ENCODE results near the gene FAF1. TPM values are rescaled to one million over a fixed set of nuclear protein-coding genes. Genes with fewer than 3 reads are reported as not detected.

Gene FAF1
- total and polyA plus RNA-seq, 9 of the 15 experiments (the other 6 are each of a cell fraction or from before 2014, with no cell fraction given) = 48.7 to 225 (median 118) TPM

- no peak for TF ChIP-seq KAT7 (CRISPR knock-in tag; IDR thresholded peaks at IDR 0.05; ENCODE audit: borderline replicate concordance)
- no peak for TF ChIP-seq PREB (CRISPR knock-in tag; IDR thresholded peaks at IDR 0.05)
- no peak for TF ChIP-seq RBFOX2 (IDR thresholded peaks at IDR 0.05; ENCODE audit: low read depth, low read length)
- TF ChIP-seq NFE2 (IDR thresholded peaks at IDR 0.05; ENCODE audit: low read depth) = peak; percentile 100
- TF ChIP-seq CHAMP1 (IDR thresholded peaks at IDR 0.05) = peak; percentile 100
- 0 out of 2 replicates have a peak, but pooled peaks have one; percentile 47 for TF ChIP-seq NFIC (IDR thresholded peaks at IDR 0.05)
- TF ChIP-seq ZFP1 (CRISPR knock-in tag; IDR thresholded peaks at IDR 0.05) = no peak
- TF ChIP-seq NFATC3 (IDR thresholded peaks at IDR 0.05) = peak; percentile 81
- TF ChIP-seq ZNF431 (CRISPR knock-in tag; IDR thresholded peaks at IDR 0.05) = no peak
- no peak for TF ChIP-seq E4F1 (CRISPR knock-in tag; IDR thresholded peaks at IDR 0.05; ENCODE audit: borderline replicate concordance)
- TF ChIP-seq PRDM10 (IDR thresholded peaks at IDR 0.05; ENCODE audit: partially characterized antibody) = no peak
- TF ChIP-seq ATF2 (CRISPR knock-in tag; IDR thresholded peaks at IDR 0.05) = no peak
- TF ChIP-seq ZNF785 (CRISPR knock-in tag; IDR thresholded peaks at IDR 0.05) = no peak
- no peak for TF ChIP-seq ZNF174 (CRISPR knock-in tag; IDR thresholded peaks at IDR 0.05)
- TF ChIP-seq ARID1B (IDR thresholded peaks at IDR 0.05) = peak; percentile 72
- TF ChIP-seq FOXK2 (conservative IDR thresholded peaks at IDR 0.05 in 1 of 2, IDR thresholded peaks at IDR 0.05 in 1 of 2; ENCODE audit: low read depth in 2 of 2) = peak in 1 of 2 experiments; percentile 38; a peak in 1 of 4 replicates
- no peak for TF ChIP-seq SRSF9 (IDR thresholded peaks at IDR 0.05; ENCODE audit: borderline replicate concordance, low read depth, low read length)
Measured at GRCh38 chr1:50873458-50874187, 86.4 kb downstream of the FAF1 start (continued).

Data from K562 (cell line).